ENCODE data around the gene MYO1A.
A peak's percentile ranks its signal among the peaks of the same experiment; 100 is the strongest.
"Not testable (repeated sequence)": the region's sequence is repeated elsewhere in the genome, so short reads cannot be mapped to it uniquely, and the experiment has no call there.

MYO1A gene

DNA sequence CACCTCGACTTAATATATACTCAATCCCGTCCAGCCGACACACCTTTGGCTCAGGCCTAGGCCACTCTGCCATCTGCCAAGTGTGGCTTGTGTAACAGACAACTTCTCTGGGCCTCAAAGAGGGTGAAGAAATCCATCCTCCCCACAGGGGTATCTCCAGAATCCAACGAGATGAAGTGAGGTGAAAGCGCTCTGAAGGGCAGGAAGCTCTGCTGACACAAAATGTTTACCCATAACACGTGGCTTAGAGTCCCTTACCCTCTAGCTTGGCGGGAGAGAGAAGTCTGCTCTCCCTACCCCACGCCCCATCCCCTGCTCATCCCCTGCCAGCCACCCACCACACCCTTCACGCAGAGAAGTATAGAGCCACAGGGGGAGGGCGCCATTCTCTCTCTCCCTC lies 56.6 kb downstream of the MYO1A start:
- no peak for DNase-seq (ENCODE audit: low spot score)

DNA sequence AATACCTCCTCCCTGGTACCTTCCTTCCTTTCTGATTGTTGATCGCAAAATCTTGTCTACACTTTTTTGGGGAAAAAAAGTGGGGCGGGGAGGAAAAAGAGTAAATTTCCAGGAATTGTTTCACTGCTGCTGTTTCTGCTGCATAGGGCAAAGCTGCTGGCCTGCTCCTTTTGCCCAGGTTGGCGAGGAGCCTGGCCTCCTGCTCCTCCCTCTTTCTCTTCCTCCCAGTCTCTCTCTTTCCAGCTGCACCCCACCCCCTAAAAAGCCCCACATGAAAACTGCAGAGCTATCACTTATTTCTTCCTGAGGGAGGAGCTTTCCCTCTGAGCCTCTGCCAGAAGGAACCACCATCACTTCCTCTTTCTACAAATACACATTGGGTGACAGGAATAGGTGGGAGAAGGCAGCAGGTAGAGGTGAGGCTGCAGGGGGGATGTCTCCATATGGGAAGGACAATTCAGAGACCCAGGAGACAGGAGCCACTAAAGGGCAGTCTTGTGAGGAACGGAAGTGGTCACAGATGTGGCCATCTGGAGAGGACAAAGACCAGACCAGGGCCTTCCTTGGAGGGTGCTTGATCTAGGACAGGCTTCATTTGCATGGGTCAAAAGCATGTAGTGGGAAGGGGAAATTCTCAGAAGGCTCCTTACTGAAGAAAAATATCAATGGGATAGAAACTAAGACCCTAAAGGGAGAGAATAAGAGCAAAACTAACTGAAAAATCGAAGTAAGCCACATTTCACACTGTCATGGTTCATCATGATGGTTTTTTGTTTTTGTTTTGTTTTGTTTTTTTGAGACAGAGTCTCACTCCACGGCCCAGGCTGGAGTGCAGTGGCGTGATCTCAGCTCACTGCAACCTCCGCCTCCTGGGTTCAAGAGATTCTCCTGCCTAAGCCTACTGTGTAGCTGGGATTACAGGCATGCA lies 58.3 kb downstream of the MYO1A start:
- DNase-seq (ENCODE audit: low spot score), result no peak

DNA sequence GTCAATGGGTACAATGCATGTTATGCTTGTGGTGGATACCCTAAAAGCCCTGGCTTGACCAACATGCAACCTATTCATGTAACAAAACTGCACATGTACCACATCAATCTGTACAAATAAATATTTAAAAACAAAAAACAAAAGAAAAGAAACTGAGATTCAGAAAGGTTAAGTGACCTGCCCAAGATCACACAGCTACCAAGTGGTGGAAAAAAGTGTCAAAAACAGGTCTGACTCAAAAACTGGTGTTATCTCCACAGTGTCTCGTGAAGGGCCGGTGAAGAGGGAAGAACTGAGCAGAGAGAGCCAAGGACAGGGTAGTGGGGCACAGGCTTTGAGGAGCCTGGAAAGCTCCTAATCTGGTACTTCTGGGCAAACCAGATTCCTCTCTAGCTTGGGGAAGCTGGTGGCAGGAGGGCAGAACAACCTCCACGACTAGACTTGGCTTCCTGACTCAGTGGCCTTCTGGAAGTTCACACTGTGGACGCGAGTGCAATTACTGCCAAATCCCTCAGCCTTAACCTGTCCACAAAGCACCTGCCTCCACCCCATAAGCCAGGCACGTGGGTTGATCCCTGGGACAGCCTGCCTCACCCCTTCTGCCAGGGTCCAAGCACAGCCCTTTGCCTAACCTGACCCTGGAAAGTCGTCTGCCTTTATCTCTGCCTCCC lies 59.1 kb downstream of the MYO1A start:
- DNase-seq (ENCODE audit: low spot score), result no peak

DNA sequence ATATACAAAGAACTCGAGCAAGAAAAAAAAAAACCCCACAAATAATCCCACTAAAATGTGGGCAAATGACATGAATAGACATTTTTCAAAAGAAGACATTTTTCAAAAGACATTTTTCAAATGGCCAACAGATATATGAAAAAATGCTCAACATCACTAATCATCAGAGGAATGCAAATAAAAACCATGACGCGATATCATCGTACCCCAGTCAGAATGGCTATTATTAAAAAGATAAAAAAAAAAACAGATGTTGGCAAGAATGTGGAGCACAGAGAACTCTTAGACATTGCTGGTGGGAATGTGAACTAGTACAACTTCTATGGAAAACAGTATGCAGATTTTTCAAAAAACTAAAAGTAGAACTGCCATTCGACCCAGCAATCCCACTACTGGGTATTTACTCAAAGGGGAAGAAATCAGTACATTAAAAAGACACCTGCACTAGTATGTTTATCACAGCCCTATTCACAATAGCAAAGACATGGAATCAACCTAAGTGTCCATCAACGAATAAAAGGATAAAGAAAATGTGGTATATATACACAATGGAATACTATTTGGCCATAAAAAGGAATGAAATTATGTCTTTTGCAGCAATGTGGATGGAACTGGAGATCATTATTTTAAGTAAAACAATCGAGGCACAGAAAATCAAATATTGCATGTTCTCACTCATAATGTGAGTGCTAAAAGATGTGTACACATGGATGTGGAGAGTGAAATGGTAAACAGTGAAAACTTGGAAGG lies 59.9 kb downstream of the MYO1A start:
- DNase-seq (ENCODE audit: low spot score), result no peak

DNA sequence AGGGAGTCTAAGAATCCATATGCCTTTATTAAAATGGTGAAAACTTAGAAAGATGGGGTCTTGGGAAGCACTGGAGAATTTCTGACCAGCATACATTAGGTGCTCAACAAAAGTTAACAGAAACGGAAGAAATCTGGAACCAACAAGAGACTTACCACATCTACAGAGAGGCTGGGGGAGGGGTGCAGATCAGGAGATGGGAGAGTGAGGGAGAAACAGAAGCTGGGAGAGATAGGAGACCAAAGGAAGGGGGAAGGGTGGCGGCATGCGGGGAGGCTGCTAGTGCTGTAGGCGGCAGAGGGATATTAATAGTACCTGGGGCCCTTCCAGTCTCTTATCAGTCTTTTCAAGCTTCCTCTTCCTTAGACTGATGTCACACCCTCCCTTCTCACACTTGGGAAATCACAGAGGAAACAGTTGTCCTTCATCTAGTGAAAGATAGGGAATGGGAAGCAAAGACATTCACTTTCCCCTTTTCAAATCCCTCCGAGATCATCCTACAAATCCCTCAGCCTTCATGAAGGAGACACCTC lies 61.7 kb downstream of the MYO1A start:
- DNase-seq (ENCODE audit: low spot score), result no peak

DNA sequence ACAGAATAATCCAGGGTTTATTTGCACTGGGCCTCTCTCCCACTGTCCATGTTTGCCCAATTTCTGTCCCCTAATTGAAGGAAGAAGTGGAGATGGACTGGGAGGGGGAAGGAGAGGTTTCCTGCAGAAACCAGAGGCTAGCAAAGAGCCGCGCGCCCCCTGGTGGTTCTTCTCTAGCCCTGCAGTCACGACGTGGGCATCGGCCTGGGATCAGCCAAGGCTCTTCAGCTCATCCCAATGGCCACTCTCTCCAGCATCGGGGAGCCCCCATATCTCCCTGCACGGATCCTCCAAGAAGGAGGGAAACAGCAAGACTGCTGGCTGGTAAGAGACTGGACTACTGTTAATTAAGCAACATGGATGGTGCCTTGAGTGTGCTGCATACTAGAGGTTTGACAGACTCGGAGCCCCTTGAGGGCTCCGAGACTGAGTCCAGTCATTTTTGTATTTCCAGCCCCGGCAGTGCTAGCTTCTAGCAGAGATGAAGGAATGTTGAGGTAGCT lies 62.3 kb downstream of the MYO1A start:
- DNase-seq (ENCODE audit: low spot score), result peak; percentile 81

DNA sequence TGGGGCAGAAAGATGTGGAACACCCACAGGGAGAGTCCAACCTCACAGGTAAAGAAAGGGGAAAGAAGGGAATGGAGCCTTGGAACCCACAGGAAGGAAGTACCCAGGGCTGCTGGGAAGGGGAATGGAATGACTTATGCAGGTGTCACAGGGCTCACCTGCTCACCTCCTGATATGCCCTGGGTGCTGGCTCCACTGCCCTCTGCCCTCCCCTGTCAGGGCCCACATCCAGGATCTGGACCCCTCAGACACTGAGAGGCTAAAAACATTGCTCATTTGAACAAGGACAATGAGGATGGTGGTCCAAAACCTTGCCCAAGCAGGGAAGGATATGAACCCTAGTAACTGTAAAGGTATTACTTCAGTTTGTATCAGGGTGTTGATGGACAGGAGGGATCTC lies 62.9 kb downstream of the MYO1A start:
- no peak for DNase-seq (ENCODE audit: low spot score)

DNA sequence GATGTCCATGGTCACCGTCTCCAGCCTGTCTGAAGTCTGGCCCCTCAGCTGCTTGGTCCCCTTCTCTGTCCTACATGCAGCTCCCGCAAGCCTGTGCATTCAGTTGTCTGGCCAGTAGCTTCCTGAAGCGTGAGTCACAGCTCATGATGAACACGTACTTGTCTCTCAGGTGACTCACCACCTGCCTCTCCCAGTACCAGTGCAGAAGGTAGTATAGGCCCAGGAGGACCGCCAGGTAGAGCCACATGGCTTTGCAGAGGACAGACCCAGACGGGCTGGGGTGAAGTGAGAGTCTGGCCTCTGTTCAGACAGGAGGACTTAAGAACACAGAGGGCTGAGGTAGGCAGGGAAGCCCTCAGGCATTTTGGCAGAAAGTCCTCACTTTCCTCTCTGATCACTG lies 64.2 kb downstream of the MYO1A start:
- peak; percentile 48 for DNase-seq (ENCODE audit: low spot score)

DNA sequence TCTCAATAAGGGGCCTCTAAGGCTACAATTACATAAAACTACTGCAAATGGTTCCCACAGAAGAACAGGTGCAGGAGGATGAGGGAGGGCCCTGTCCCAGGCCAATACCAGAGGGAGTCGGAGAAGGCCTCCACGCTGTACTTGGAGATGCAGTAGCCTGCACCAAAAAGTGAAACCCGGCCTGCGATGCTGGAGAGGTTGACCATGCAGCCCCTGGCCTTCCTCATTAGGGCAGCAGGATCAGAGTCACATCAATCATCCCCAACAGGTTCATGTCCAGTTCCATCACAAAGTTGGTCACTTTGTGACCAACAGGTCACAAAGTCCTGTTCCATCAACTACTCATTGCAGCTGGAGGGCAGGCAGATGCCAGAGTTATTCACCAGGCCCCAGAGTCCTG lies 66.5 kb downstream of the MYO1A start:
- no peak for DNase-seq (ENCODE audit: low spot score)

DNA sequence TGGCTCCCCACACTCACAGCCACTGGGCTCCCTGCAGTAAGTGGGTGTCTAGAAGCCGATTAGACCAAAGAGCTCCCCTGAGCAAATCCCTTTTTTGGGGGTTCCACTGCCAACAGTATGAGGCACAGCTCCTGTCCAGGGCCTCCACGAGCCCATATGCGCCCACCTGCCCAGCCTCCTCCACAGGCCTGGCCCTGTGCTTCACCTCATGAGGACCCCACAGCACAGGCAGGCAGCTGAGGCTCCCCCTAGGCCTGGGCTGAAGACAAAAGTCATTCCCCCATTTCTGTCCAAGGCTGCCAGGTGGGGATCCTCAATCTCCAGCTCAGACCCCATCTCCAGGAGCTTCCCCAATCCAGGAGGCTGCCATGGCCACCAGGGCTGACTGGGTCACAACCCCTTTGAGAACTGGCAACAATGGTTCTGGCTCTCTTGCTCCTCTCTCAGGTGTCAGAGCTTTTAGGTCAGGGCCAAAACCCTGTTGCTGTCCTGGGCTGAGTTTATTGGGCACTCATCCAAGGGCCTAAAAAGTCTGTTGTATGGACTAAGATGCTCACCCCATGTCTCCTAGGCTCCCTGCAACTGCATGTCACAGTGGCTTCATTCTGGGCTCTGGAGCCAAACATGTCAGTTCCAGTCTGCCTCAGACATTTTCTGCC lies 67.2 kb downstream of the MYO1A start:
- DNase-seq (ENCODE audit: low spot score), result not testable (repeated sequence)

DNA sequence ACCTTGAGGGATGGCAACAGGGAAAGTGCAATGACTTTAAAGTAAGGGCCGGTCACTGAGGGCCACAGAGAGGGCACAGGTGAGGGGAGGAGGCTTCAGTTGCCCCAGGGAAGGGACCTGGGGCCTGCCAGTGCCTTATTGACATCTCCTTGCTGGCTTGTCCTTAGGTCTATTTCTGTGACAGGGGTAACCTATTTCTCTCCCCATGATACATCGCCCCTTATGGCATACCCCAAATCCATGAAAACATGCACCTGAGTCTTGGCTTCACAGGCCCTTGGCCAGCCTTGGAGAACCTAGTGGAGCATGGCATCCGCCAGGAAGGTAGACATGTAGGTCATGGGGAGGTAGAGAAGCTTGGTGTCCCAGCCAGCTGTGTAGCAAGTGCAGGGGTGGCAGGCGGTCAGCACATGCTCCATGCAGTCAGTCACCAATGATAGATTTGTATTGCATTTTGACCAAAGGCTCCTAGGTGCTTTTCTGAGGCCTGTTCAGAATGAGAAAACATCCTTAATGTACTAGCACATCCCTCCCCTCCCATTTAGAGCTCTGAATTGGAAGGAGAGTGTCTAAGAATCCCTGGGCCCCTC lies 68.9 kb downstream of the MYO1A start:
- DNase-seq (ENCODE audit: low spot score), result no peak

DNA sequence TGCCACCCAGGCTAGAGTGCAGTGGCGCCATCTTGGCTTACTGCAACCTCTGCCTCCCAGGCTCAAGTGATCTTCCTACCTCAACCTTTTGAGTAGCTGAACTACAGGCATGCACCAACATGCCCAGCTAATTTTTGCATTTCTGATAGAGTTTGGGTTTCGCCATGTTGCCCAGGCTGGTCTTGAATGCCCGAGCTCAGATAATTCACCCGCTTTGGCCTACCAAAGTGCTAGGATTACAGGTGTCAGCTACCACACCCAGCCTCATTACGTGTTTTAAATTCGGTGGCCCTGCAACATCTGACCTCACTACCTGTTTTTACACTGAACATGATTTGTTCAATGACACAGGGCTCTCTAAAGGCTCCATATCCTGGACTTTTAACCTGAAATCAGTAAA lies 69.7 kb downstream of the MYO1A start:
- no peak for DNase-seq (ENCODE audit: low spot score)

DNA sequence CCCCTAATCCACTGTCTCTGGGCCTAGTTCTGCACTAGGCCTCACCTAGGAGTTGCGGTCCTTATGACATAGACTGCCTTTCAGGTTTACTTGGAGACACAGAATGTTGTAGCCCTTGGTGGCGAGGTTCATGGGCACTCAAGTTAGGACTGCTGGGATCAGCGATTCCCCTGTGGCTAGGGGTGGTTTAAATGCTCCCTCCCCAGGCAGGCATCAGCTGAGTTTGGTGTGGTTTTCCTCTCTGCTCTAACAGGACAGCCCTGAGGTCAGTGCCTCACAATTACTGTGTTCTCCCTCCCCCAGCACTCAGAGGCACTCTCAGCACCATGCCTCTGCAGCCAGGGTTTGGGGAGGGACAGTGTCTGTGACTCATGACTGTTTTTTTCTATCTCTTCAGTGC lies 70.3 kb downstream of the MYO1A start:
- no peak for DNase-seq (ENCODE audit: low spot score)
